ENCODE measurements around the gene UNC119. TPM values are rescaled to one million over a fixed set of nuclear protein-coding genes. Genes with fewer than 3 reads are reported as not detected.
A peak's percentile ranks its signal among the peaks of the same experiment; 100 is the strongest.

The UNC119 gene
- total and polyA plus RNA-seq, 2 of the 13 experiments (the other 11 are each of a cell fraction or from before 2014, with no cell fraction given) = 10.4 to 63.1 TPM

DNA sequence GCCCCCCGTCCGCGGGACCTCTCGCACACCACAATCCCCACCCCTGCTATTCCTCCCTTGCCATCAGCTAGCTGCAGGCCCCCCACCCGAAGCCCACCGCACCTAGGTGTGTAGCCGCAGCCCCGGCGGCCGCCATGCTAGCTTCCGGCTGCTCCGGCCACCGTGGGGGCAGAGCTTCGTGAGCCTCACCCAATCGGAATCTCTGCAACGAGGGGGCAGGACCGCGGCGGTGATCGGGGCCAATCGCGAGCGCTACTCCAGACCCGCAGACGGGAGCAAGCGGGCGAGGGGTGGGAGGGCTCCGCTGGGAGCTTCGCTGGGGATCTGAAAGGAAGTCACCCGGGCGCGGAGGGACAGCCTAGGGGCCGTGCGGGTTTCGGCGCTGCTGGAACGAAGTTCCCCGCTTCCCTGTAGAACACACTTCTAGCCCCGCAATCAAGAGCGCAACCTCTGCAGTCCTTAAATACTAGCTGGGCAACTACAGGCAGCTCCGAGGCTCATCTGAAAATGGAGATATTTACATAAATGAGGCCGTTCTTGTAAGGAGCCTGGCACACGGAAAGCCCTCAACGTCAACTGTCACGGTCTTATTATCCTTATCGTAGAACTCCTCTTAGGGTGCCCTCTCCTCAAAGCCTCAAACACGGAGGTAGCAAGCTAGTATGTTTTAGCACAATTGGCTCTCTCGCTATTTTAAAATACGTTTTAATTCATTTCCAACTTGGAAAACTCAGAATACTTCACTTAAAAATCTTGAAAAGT is 19.1 kb upstream of the UNC119 start, which contains the start of gene PIGS (continued):
- TF ChIP-seq MAZ (IDR thresholded peaks at IDR 0.05; ENCODE audit: borderline replicate concordance, low read depth, low read length) (peak; percentile 60; the same call in 1 of the 2 replicates), MAZ (CRISPR knock-in tag; IDR thresholded peaks at IDR 0.05; ENCODE audit: low read depth) (peak; percentile 79), XRCC5 (optimal IDR thresholded peaks at IDR 0.05; ENCODE audit: low read length) (peak; percentile 38), ZNF879 (CRISPR knock-in tag; IDR thresholded peaks at IDR 0.05) (no peak), NAIF1 (CRISPR knock-in tag; IDR thresholded peaks at IDR 0.05; ENCODE audit: borderline replicate concordance) (peak; percentile 60; the same call in 1 of the 2 replicates), SALL2 (CRISPR knock-in tag; IDR thresholded peaks at IDR 0.05) (peak; percentile 83; the same call in 1 of the 2 replicates), ZNF562 (CRISPR knock-in tag; IDR thresholded peaks at IDR 0.05; ENCODE audit: borderline replicate concordance) (no peak), ZEB1 (IDR thresholded peaks at IDR 0.05; ENCODE audit: insufficient replicate concordance, low read depth) (no peak), ZNF317 (CRISPR knock-in tag; IDR thresholded peaks at IDR 0.05) (0 out of 2 replicates have a peak, but pooled peaks have one; percentile 41), RELA (CRISPR knock-in tag; IDR thresholded peaks at IDR 0.05) (no peak), BCL6 (CRISPR knock-in tag; IDR thresholded peaks at IDR 0.05) (0 out of 2 replicates have a peak, but pooled peaks have one; percentile 12), THAP11 (CRISPR knock-in tag; IDR thresholded peaks at IDR 0.05) (peak; percentile 42; the same call in 1 of the 2 replicates), ZNF564 (CRISPR knock-in tag; IDR thresholded peaks at IDR 0.05) (peak; percentile 14; the same call in 1 of the 2 replicates), MYC (CRISPR knock-in tag; IDR thresholded peaks at IDR 0.05; ENCODE audit: borderline replicate concordance) (no peak; the same call in 1 of the 2 replicates), ZNF790 (CRISPR knock-in tag; IDR thresholded peaks at IDR 0.05; ENCODE audit: borderline replicate concordance) (0 out of 2 replicates have a peak, but pooled peaks have one; percentile 37), ARID2 (CRISPR knock-in tag; IDR thresholded peaks at IDR 0.05; ENCODE audit: borderline replicate concordance) (no peak), GABPB1 (CRISPR knock-in tag; IDR thresholded peaks at IDR 0.05) (peak; percentile 89), ZNF34 (CRISPR knock-in tag; IDR thresholded peaks at IDR 0.05; ENCODE audit: borderline replicate concordance) (0 out of 2 replicates have a peak, but pooled peaks have one; percentile 56), ZFP37 (CRISPR knock-in tag; IDR thresholded peaks at IDR 0.05; ENCODE audit: borderline replicate concordance) (0 out of 2 replicates have a peak, but pooled peaks have one; percentile 19), NFYB (CRISPR knock-in tag; IDR thresholded peaks at IDR 0.05) (peak; percentile 87), MYNN (CRISPR knock-in tag; IDR thresholded peaks at IDR 0.05; ENCODE audit: low read depth) (0 out of 2 replicates have a peak, but pooled peaks have one; percentile 41), ZKSCAN8 (CRISPR knock-in tag; IDR thresholded peaks at IDR 0.05; ENCODE audit: borderline replicate concordance) (no peak), CAMTA2 (CRISPR knock-in tag; IDR thresholded peaks at IDR 0.05; ENCODE audit: borderline replicate concordance) (no peak)
- TF ChIP-seq, protein P1, sequence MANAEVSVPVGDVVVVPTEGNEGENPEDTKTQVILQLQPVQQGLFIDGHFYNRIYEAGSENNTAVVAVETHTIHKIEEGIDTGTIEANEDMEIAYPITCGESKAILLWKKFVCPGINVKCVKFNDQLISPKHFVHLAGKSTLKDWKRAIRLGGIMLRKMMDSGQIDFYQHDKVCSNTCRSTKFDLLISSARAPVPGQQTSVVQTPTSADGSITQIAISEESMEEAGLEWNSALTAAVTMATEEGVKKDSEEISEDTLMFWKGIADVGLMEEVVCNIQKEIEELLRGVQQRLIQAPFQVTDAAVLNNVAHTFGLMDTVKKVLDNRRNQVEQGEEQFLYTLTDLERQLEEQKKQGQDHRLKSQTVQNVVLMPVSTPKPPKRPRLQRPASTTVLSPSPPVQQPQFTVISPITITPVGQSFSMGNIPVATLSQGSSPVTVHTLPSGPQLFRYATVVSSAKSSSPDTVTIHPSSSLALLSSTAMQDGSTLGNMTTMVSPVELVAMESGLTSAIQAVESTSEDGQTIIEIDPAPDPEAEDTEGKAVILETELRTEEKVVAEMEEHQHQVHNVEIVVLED (CRISPR knock-in tag; IDR thresholded peaks at IDR 0.05; ENCODE audit: borderline replicate concordance) = peak; percentile 58
- TF ChIP-seq, protein P2, sequence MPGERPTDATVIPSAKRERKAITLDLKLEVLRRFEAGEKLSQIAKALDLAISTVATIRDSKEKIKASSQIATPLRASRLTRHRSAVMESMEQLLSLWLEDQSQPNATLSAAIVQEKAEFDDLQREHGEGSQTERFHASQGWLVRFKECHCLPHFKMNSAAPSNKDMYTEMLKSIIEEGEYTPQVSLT (CRISPR knock-in tag; IDR thresholded peaks at IDR 0.05; ENCODE audit: borderline replicate concordance, low read depth) = no peak
- TF ChIP-seq, protein P3, sequence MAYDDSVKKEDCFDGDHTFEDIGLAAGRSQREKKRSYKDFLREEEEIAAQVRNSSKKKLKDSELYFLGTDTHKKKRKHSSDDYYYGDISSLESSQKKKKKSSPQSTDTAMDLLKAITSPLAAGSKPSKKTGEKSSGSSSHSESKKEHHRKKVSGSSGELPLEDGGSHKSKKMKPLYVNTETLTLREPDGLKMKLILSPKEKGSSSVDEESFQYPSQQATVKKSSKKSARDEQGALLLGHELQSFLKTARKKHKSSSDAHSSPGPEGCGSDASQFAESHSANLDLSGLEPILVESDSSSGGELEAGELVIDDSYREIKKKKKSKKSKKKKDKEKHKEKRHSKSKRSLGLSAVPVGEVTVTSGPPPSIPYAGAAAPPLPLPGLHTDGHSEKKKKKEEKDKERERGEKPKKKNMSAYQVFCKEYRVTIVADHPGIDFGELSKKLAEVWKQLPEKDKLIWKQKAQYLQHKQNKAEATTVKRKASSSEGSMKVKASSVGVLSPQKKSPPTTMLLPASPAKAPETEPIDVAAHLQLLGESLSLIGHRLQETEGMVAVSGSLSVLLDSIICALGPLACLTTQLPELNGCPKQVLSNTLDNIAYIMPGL (CRISPR knock-in tag; IDR thresholded peaks at IDR 0.05; ENCODE audit: borderline replicate concordance in 1 of 2, low read depth in 1 of 2) = peak; percentile 31 to 75; a peak in 2 of 4 replicates
